K562 (cell line): ENCODE data around the gene STON1. TPM values are rescaled to one million over a fixed set of nuclear protein-coding genes. Genes with fewer than 3 reads are reported as not detected.

Experiments used
- ATAC-seq: fragments of 200-7000 bp; cut with Tn5 transposase; 3 replicates; pipeline ENCODE4 v1.9.1; 2020; ENCODE audit warnings: moderate library complexity
- BruUV-seq: library from RNA; stranded (reverse); fragments of 400-500 nt; replicated peaks from 2 replicates; lab custom pipeline; 2021; lab: Mats Ljungman, UMichigan
- CTCF ChIA-PET: fragments of 300-600 bp; formaldehyde crosslinking; extraction: SDS; loops from one replicate; lab custom pipeline; 2021; ENCODE audit warnings: low intra/inter-chr PET ratio; lab: Yijun Ruan, JAX
- POLR2A ChIA-PET: fragments of 300-600, 350-650 bp; sonication (Branson Sonifier 250); formaldehyde crosslinking; extraction: SDS; loops from one replicate; lab custom pipeline; 2021; ENCODE audit warnings: antibody characterized with exemption, inconsistent platforms; lab: Yijun Ruan, JAX
- DNase-seq, 4 experiments: peaks; one replicate each; pipeline versions ENCODE4 v3.0.0 to v3.0.0-alpha.2; 2011 to 2018; ENCODE audit warnings: low spot score in 3 of 4, mixed read lengths in 3 of 4; ENCODE audit errors: extremely low read depth in 1 of 4
- FAIRE-seq: peaks from 2 replicates; lab custom pipeline; 2011; peaks lifted over from hg19 to GRCh38; lab: Jason Lieb, UNC
- H2AFZ ChIP-seq: 2 replicates; pipeline ENCODE4 v1.6.0; 2011; ENCODE audit warnings: low read depth, low read length, control low read depth, inconsistent platforms
- H3K27ac ChIP-seq: fragments of 200-600 bp; 3 replicates; pipeline ENCODE4 v1.8.0; 2011; ENCODE audit warnings: low read depth, mild to moderate bottlenecking, control low read depth, inconsistent platforms, low read length, moderate library complexity, mixed read lengths; ENCODE audit errors: extremely low read depth
- H3K27me3 ChIP-seq, 2 experiments: fragments of 300-600 bp in 1 of 2; 2 replicates in 1 of 2; 3 replicates in 1 of 2; pipeline versions ENCODE4 v1.6.0 to v1.8.0; 2011; ENCODE audit warnings: inconsistent platforms in 2 of 2, low read length in 2 of 2, mild to moderate bottlenecking in 1 of 2, mixed read lengths in 1 of 2, moderate library complexity in 1 of 2; ENCODE audit not compliant: control insufficient read depth in 2 of 2, insufficient read depth in 2 of 2
- H3K36me3 ChIP-seq: fragments of 300-600 bp; 3 replicates; pipeline ENCODE4 v1.8.0; 2011; ENCODE audit warnings: mild to moderate bottlenecking, low read length, inconsistent platforms; ENCODE audit not compliant: control insufficient read depth, insufficient read depth
- H3K4me1 ChIP-seq, 2 experiments: fragments of 200-600 bp in 1 of 2; replicated peaks in 1 of 2; 2 replicates in 1 of 2; 3 replicates in 1 of 2; pipeline versions ENCODE4 v1.5.1 to v1.8.0; 2011; ENCODE audit warnings: inconsistent platforms in 2 of 2, low read length in 2 of 2, mild to moderate bottlenecking in 1 of 2, mixed read lengths in 1 of 2, moderate library complexity in 1 of 2; ENCODE audit not compliant: control insufficient read depth in 2 of 2, insufficient read depth in 2 of 2
- H3K4me2 ChIP-seq: 2 replicates; pipeline ENCODE4 v1.6.1; 2011; ENCODE audit warnings: low read length, control low read depth, inconsistent platforms, mixed read lengths; ENCODE audit not compliant: insufficient read depth
- H3K4me3 ChIP-seq: fragments of 200-600 bp; sonication (generic), shearing (Covaris generic); 2 replicates; pipeline ENCODE4 v1.5.1; 2016; ENCODE audit warnings: control low read depth, inconsistent platforms
- H3K79me2 ChIP-seq: fragments of 200-600 bp; 3 replicates; pipeline ENCODE4 v1.8.0; 2011; ENCODE audit warnings: low read length, inconsistent platforms; ENCODE audit not compliant: control insufficient read depth, insufficient read depth
- H3K9ac ChIP-seq, 2 experiments: 2 replicates each; pipeline versions ENCODE4 v1.6.0 to v1.6.1; 2011; ENCODE audit warnings: low read depth in 2 of 2, low read length in 2 of 2, control low read depth in 1 of 2, inconsistent platforms in 1 of 2, mild to moderate bottlenecking in 1 of 2, mixed read lengths in 1 of 2; ENCODE audit not compliant: insufficient read depth in 1 of 2
- H3K9me1 ChIP-seq: one replicate; pipeline ENCODE4 v1.6.0; 2011; ENCODE audit warnings: inconsistent platforms, mild to moderate bottlenecking, low read length, moderate library complexity; ENCODE audit not compliant: control insufficient read depth, insufficient read depth
- H3K9me3 ChIP-seq: replicated peaks from 2 replicates; pipeline ENCODE4 v1.5.1; 2011; ENCODE audit warnings: low read depth, low read length, inconsistent platforms; ENCODE audit not compliant: control insufficient read depth, insufficient read depth
- H4K20me1 ChIP-seq: replicated peaks from 2 replicates; pipeline ENCODE4 v1.6.1; 2011; ENCODE audit warnings: low read length, inconsistent platforms, mixed read lengths; ENCODE audit not compliant: control insufficient read depth, insufficient read depth
- CBX2 ChIP-seq: fragments of 200-600 bp; sonication (generic); IDR thresholded peaks from one replicate; pipeline ENCODE4 v1.6.1; 2012; ENCODE audit warnings: mild to moderate bottlenecking, low read length, inconsistent platforms; ENCODE audit not compliant: insufficient read depth, poor library complexity, severe bottlenecking
- DPF2 ChIP-seq: fragments of 450-650 bp; IDR thresholded peaks from 2 replicates; pipeline ENCODE4 v1.6.1; 2016
- NFIC ChIP-seq: fragments of 450-650 bp; IDR thresholded peaks from 2 replicates; pipeline ENCODE4 v1.6.1; 2017; ENCODE audit warnings: mild to moderate bottlenecking, inconsistent platforms
- PHB ChIP-seq: fragments of 250-450 bp; sonication (Bioruptor Pico); IDR thresholded peaks from 2 replicates; pipeline ENCODE4 v1.5.0; 2021
- RCOR1 ChIP-seq, 2 experiments: IDR thresholded peaks; 2 replicates each; pipeline ENCODE4 v1.6.1; 2012; ENCODE audit warnings: low read depth in 2 of 2, low read length in 2 of 2, borderline replicate concordance in 1 of 2, improper control_type of control experiment in 1 of 2
- WGBS: fragments of 100-300 bp; shearing (Covaris generic); methylation state at CpG from one replicate; pipeline ENCODE4 v1.1.6; 2016; ENCODE audit warnings: low coverage, mixed read lengths; ENCODE audit not compliant: insufficient coverage; ENCODE audit errors: missing lambda C conversion rate; 5-methylcytosine and 5-hydroxymethylcytosine counted together
- in situ Hi-C: fragments of 300-500 bp; cut with MboI; formaldehyde crosslinking; loops from 4 replicates; pipeline ENCODE4 v1.15.0; 2018; ENCODE audit warnings: inconsistent platforms, mixed read lengths
- intact Hi-C: fragments of 100-400 bp; cut with micrococcal nuclease; formaldehyde crosslinking; loops from 2 replicates; pipeline ENCODE4 v1.14.2; 2022
- polyA plus RNA-seq, 8 experiments: library from polyadenylated mRNA; depleted of rRNA in 4 of 8; stranded (reverse) in 5 of 8; unstranded in 3 of 8; fragments of >200 nt; fragmentation: Nextera tagmentation in 2 of 8; fragmentation: Illumina TruSeq in 1 of 8; extraction: Ambion mirVana in 2 of 8; extraction: Trizol in 1 of 8; gene quantifications; 2 replicates each; pipeline versions ENCODE4 v1.2.1 to v1.2.3, GENCODE V29; 2011 to 2014; ENCODE audit warnings: inconsistent platforms in 1 of 8, missing spikeins in 1 of 8
- total RNA-seq, 7 experiments: library from RNA; depleted of rRNA in 6 of 7; stranded (reverse); fragments of >200 nt in 6 of 7; fragmentation: Illumina TruSeq in 2 of 7; extraction: Trizol in 2 of 7; gene quantifications; 2 replicates each; pipeline versions ENCODE4 v1.2.1 to v1.2.3, GENCODE V29; 2011 to 2021; ENCODE audit warnings: low replicate concordance in 1 of 7
- TF ChIP-seq, protein P1 (sequence below): fragments of 450-650 bp; IDR thresholded peaks from 2 replicates; pipeline ENCODE4 v1.6.1; 2016
- TF ChIP-seq, protein P2 (sequence below): fragments of 450-650 bp; IDR thresholded peaks from 2 replicates; pipeline ENCODE4 v1.6.1; 2016; ENCODE audit warnings: mild to moderate bottlenecking

Gene STON1
- total and polyA plus RNA-seq, 9 of the 15 experiments (the other 6 are each of a cell fraction or from before 2014, with no cell fraction given), result 0.07 to 1.2 (median 0.55) TPM

DNA sequence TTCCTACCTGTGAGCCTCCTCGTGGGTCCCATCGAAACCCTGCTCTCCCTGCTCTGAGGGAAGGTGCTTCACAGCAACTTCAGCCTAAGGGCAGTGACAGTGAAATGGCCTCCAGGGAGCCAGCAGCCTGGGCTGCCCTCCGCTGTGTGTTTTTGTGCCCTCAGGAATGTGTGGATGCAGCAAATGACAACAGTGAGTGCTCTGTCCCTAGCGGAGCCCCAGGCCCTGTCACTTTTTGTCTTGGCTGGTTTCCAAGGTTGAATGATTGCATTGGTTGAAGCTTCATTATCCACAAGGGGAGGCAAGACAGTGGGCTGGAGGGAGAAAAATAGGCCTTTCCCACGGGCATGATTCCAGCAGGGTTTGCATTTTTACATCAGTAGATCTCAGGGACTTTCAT, 42.9 kb downstream of the STON1 start:
- peak; percentile 63 for ATAC-seq

More for the DNA sequence above, 42.9 kb downstream of the STON1 start:
- CTCF ChIA-PET, result no interaction called here
- Histone ChIP-seq H2AFZ (no peak overlapping the region), H4K20me1 (no peaks in the 10 kb centered on the region), H3K9me3 (no peaks in the 10 kb centered on the region), H3K4me1 (peaks cover 5 to 6% of the 10 kb centered on the region in 2 experiments; a peak in 2 of 5 replicates), H3K4me3 (no peak overlapping the region), H3K79me2 (no peaks in the 10 kb centered on the region), H3K4me2 (no peak overlapping the region), H3K9ac (0 out of 4 replicates have a peak overlapping the region, but pooled peaks of 1 of the 2 experiments have one; percentile 74), H3K36me3 (no peaks in the 10 kb centered on the region), H3K9me1 (no peaks in the 10 kb centered on the region), H3K27ac (no peak overlapping the region), H3K27me3 (peaks cover 4 to 9% of the 10 kb centered on the region in 2 experiments; a peak in 2 of 5 replicates)
- no TSS peak for BruUV-seq
- TF ChIP-seq, protein P1, sequence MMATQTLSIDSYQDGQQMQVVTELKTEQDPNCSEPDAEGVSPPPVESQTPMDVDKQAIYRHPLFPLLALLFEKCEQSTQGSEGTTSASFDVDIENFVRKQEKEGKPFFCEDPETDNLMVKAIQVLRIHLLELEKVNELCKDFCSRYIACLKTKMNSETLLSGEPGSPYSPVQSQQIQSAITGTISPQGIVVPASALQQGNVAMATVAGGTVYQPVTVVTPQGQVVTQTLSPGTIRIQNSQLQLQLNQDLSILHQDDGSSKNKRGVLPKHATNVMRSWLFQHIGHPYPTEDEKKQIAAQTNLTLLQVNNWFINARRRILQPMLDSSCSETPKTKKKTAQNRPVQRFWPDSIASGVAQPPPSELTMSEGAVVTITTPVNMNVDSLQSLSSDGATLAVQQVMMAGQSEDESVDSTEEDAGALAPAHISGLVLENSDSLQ, result peak; percentile 19; the same call in 1 of the 2 replicates
- TF ChIP-seq RCOR1 (IDR thresholded peaks at IDR 0.05; ENCODE audit: borderline replicate concordance in 1 of 2, low read depth in 2 of 2, low read length in 2 of 2), result no peak
- TF ChIP-seq NFIC, result peak; percentile 80
- TF ChIP-seq, protein P2, sequence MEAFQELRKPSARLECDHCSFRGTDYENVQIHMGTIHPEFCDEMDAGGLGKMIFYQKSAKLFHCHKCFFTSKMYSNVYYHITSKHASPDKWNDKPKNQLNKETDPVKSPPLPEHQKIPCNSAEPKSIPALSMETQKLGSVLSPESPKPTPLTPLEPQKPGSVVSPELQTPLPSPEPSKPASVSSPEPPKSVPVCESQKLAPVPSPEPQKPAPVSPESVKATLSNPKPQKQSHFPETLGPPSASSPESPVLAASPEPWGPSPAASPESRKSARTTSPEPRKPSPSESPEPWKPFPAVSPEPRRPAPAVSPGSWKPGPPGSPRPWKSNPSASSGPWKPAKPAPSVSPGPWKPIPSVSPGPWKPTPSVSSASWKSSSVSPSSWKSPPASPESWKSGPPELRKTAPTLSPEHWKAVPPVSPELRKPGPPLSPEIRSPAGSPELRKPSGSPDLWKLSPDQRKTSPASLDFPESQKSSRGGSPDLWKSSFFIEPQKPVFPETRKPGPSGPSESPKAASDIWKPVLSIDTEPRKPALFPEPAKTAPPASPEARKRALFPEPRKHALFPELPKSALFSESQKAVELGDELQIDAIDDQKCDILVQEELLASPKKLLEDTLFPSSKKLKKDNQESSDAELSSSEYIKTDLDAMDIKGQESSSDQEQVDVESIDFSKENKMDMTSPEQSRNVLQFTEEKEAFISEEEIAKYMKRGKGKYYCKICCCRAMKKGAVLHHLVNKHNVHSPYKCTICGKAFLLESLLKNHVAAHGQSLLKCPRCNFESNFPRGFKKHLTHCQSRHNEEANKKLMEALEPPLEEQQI, result no peak
- TF ChIP-seq PHB (CRISPR knock-in tag), result no peak
- no peak for TF ChIP-seq CBX2
- TF ChIP-seq DPF2, result no peak
- FAIRE-seq, result no peak
- peak in 3 of 4 experiments; percentile 20 to 28 (median 21) for DNase-seq
- intact Hi-C loops (no loop called here), in situ Hi-C loops (no loop called here)
- POLR2A ChIA-PET, result interaction anchor here (0.6 kb wide), 1 partner anchor 38 kb away, joined by 3 read pairs; no protein-coding TSS in a partner anchor
- 15% methylated on average over 5 of the region's 5 CpGs for WGBS
